Measurements from ENCODE around the gene SPINT3.
A peak's percentile ranks its signal among the peaks of the same experiment; 100 is the strongest.

SPINT3 gene, protein sequence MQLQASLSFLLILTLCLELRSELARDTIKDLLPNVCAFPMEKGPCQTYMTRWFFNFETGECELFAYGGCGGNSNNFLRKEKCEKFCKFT

DNA sequence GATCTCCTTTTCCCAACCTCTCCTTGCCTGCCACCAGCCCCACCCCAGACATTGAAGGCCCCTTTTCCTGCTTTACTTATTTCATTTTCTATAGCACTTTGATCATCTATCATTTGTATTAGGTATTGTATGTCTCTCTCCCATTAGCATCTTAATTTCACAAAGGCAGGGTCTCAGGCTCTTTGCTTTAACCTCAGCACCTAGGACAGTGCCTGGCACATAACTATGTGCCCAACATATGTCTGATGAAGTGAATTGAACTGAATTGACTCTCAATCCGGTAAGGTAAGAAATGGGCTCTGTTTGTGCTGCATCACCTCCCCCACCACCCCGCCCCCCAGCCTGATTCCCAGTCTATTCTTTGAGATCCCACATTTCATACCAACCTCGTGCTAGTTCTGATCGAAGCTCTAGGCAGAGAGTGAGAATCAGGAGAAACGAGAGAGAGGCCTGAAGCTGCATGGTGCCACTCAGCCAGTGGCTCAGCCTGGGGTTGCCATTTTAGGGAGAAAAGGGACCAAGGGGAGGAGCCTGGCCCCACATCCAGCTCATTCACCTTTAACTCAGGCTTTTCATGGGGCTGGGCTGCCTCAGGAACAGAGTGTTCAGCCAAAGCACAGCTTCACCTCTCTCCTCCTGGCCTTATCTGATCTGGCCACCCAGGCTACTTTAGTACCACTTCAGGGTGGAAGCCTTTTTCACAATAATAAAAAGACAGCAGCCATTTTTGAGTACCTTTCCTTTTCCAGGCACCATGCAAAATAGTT, at the start of gene SPINT3:
Gene SPINT3 (minus strand): TSS at position 476 of the 767 bp plus-strand sequence. CDS start 14 bp downstream, at position 462.
- DNase-seq (no peak), ATAC-seq (no peak)

DNA sequence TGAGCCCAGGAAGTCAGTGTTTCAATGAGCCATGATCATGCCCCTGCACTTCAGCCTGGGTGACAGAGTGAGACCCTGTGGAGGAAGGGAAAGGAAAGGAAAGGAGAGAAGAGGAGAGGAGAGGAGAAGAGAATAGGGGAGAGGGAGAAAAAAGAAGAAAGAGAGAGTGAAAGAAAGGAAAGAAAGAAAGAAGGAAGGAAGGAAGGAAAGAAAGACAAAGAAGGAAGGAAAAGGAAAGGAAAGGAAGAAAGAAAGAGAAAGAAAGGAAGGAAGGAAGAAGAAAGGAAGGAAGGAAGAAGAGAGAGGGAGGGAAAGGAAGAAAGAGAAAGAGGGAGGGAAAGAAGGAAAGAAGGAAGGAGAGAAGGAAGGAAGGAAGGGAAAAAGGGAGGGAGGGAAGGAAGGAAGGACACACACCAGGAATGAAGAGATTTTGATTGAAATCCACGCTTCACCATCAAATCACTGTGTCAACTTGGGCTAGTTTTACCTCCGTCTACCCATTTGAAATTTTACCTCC, 49.4 kb upstream of the SPINT3 start:
- no peak for ATAC-seq
- DNase-seq: no peak

DNA sequence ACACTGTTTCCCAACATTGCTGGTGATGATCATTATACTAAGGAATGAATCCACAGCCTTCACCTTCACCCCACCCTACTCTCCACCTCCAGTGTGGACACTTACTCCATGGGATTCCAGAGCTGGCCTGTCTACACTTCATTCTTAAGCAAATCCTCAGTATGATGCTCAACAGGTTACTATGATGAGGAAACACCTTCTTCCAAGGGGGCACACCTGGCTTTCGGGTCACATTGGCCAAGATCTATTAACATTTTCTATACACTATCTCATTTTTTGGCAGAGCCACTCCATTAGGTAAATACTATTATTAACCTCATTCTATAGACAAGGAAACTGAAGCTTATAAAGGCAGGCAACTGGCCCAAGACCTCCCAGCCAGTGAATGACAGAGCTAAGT, 39.8 kb upstream of the SPINT3 start:
- no peak for DNase-seq
- no peak for ATAC-seq

DNA sequence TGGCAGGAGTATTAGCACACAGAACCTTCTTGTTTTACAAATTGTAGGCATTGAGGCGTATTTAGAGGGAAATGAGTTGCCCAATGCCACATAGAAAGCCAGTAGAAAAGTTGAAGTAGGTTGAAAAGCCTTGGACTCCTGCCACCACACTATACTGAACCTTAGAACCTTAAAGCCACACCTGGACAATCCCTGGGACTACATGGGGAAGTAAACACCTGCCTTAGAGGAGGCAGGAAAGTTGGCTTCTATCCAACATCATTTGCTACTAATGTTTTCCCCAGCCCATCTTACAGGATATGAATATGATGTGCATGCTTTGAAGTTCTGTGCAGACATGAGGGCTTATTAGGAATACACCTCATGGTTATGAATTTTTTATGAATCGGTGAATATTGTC, 37.0 kb upstream of the SPINT3 start:
- no peak for DNase-seq

DNA sequence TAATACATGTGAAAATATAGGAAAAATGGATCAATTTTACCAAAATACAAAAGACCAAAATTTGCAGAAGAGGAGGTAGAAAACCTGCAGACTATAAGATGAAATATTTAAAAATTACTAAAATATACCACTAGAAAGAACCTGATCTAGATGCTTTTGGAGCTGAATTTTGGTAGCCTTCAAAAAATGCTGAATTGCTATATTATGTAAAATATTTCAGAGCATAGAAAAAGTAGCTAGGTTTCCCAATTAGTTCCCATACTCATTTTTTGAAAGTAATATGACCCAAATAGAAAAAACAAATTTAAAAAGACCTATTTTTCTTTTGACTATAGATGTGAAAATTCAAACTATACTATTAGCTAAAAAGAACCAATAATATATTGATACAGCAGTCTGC, 35.3 kb upstream of the SPINT3 start:
- no peak for DNase-seq
- no peak for ATAC-seq

More for the DNA sequence above, 37.0 kb upstream of the SPINT3 start:
- ATAC-seq: no peak

DNA sequence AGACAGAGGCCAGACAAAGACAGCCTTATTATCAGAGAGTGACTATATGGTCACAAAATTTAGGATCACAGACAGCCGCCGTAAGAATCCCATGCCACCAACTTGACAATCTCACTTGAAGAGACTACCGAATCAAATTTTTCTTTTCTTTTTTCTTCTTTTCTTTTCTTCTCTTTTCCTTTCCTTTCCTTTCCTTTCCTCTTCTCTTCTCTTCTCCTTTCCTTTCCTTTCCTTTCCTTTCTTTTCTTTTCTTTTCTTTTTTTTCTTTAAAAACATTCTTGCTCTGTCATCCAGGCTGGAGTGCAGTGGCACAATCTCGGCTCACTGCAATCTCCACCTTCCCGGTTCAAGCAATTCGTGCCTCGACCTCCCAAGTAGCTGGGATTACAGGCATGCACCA, 33.0 kb upstream of the SPINT3 start:
- ATAC-seq (no peak), DNase-seq (no peak)

DNA sequence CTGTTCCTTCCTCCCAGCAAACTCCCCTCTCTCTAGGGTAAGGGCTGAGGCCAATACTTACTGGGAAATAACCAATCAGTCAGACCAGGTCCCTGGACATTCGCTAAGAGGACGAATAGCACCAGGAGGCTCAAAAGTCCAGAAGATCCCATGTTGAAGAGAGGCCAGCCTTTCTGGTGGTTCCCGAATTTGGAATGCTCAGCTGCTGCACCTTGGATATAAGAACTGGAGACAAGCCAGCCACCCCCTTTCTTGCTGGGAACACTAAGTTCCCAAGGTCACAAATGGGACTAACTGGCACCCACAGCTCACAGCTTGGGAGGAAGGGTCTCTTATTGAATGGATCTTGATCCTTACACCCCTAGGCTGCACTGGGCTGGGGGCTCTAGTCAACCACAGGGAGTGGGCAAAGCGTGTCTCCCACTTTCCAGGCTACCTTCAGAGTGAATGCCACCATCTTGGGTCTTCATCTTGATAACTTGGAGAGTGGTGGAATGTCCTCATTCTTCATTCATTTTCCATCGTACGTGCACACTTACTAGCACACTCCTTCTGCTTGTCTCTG, 31.9 kb upstream of the SPINT3 start, which contains the start of gene EPPIN:
Gene EPPIN (minus strand): TSS at position 196 of the 565 bp plus-strand sequence. CDS start 44 bp downstream, at position 152.
- ATAC-seq: no peak
- DNase-seq: no peak

DNA sequence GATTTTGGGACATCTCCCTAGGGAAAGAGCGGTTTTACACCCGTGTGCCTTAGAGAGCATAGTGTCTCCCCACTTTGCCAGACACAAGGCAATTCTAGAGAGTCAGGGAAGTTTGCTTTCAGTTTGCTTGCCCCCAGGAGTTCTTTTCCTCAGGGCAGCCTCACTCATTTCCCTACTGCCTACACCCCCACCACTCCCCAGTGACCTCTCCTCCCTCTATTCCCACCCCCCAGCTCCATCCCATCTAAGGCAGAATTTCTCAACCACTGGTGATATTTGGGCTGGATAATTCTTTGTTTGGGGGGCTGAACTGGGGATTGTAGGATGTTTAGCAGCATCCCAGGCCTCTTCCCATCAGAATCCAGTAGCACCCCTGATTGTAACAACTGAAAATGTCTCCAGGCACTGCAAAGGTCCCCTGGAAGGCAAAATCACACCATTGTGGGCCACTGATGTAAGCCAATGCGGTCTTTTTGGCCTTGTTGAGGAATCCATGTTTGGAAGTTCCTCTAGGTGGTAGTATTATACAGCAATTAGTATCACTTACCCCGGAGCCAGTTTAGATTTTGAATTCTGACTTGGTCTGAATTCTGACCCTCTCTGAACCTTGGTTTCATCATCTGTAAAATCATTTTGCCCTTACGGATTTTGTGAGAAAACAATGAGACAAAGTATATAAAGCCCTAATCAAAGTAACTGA, 30.5 kb upstream of the SPINT3 start:
- DNase-seq: no peak

DNA sequence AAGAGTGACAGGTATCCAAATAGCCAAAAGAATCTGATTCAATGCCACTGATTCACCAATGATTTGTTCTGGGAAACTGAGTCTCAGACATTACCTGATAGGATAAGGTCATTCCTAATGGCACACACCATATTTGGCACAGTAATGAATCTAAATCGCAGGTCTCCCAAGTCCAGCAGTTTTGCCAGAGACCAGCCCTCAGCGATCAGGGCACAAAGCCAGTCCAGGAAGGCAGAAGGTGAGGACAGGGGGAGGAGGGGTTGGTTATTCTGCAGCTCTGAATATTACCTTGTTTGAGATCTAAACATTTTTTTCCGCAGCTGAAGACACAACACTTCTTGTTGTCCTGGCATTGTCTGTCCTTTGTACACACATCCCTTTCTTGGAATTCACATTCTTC, 29.9 kb upstream of the SPINT3 start:
- DNase-seq (no peak), ATAC-seq (no peak)

More for the DNA sequence above, 30.5 kb upstream of the SPINT3 start:
- ATAC-seq: no peak

DNA sequence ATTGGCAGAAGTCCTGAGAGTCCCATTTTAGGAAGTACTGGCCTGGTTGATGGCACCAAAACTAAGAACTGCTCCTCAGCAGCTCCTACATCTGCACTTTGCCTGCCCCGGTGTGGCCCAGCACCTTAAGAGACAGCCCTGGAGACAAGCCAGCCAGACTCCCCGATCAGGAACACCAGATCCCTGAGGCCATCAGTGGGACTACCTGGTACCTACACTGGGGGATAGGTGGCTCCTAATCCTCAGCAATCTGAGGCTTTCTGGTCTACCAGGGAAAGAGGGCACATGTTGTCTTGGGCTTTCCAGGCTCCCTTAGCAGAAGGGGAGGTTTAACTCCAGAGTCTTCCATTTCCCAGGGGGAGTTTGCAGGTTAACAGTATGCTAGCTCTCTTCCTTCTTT, 24.0 kb upstream of the SPINT3 start, which contains the start of gene WFDC6:
Gene WFDC6 (minus strand): TSS at position 101 of the 400 bp plus-strand sequence. CDS start 75 bp downstream, at position 26.
- no peak for ATAC-seq

DNA sequence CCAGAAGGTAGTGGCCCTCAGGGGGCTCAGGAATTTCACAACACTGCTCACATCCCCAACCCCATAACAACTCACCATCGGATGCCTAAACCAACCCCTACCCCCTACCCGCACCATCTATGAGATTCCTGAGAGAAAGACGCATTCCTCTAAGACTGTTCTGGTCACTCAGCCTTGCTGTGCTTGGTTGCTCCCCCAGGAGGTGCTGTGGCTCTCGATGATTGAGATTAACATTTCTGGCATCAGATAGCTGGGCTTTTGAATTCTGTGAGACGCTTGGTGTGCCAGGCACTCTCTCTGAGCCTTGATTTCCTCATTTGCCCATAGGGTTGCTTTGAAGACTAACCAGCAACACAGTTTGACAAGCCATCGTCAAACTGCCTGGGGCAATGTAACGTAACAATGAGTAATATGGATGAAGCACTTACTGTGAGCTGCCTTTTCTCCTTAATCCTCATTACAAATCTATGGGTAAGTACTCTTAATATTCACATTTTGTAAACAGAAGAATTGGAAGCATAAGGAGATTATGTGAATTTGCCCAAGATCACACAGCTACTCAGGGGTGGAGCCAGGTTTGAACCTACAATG, 22.9 kb upstream of the SPINT3 start:
- no peak for DNase-seq
- no peak for ATAC-seq

More for the DNA sequence above, 24.0 kb upstream of the SPINT3 start, which contains the start of gene WFDC6:
- no peak for DNase-seq

DNA sequence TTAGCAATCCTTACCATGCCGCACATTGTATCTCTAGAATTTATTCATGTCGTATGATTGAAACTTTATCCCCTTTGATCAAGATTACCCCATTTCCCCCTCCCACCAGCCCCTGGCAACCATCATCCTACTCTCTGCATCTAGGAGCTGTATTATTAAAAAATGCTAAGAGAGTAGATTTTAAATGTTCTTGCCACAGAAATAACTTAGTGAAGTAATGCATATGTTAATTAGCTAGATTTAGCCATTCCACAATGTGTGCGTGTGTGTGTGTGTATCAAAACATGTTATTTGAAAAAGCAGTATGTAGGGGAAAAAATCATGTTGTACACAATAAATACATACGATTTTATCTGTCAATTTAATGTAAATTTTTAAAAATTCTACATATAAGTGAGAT, 11.9 kb upstream of the SPINT3 start:
- ATAC-seq (no peak), DNase-seq (no peak)

DNA sequence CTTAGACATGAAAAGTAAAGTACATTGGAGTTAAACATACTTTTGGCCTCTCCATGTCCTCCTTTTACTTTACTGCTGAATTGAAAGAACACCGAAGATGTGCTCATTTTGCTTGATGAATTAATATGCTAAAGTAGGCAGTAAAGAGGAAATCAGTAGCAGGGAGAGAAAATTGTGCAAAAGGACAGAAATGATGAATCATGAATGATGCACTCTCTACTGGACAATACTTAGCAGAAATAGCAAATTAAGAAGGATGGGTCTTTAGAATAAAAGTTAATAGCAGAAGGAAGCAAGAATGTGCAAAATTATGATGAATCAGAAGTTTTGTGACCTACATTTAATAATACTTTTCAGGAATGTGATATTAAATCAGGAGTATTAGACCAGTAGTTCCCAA, 8.4 kb upstream of the SPINT3 start:
- no peak for ATAC-seq

DNA sequence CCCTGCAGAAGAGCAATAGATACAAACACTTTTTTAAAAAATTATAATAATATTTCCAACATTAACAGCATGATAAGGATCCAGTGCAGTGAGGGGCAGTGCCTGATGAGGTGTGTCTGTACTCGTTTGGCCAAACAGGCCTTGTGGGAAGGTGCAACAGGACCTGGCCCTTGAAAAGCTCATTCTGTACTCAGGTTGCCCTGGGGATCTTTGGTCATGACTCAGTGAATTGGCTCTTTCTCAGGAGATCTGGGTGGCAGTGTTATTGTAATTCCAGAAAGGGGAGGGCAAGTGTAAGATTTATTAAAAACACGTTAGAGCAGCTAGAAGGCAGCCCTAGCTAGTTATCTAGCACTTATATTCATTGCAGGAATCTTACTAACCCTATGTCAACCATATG, 2.9 kb upstream of the SPINT3 start:
- ATAC-seq: no peak
- DNase-seq: no peak

More for the DNA sequence above, 8.4 kb upstream of the SPINT3 start:
- DNase-seq: no peak

DNA sequence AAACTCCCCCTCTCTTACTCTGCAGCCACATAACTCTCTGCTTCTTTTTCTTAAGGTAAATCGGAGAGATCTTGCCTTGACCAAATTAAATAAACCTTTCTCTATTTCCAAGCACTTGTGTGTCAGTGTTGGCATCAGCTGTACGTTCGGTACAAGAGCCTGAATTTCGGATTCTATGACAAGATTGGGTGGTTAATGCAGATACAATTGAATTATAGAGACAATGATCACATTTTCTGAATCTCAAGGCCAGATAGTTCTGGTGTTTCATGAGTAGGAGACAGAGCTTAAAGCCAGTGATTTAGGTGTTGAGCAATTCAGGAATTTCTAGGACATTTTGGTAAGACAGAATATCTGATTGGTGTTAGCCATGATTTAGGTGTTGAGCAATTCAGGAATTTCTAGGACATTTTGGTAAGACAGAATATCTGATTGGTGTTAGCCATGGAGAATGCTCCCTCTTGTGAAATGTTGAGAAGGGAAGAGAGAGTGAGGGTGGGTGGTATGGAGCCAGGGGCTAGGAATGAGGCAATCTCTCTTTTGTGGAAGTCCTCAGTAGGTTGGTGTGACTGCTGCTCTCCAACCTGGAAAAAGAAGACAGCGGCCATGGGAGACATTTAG, 5.1 kb downstream of the SPINT3 start:
- DNase-seq (no peak), ATAC-seq (no peak)

DNA sequence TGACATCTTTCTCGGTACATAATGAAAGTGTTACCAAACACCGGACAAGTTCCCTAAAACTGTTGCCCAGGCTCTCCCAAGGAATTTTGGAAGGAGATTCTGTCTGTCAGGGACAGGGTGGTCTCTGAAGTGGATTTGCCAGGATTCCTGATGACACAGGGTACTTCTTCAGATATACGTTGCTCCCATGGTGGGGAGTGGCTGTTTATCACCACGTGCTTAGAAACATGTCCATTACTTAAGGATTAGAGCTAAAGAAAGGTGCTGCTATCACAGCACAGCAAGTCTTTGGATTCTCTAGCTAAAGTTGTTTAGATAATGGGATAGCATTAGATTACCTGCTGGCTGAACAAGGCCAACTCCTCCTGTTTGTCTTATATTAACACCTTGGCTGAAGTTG, 6.3 kb downstream of the SPINT3 start:
- DNase-seq (no peak), ATAC-seq (no peak)

DNA sequence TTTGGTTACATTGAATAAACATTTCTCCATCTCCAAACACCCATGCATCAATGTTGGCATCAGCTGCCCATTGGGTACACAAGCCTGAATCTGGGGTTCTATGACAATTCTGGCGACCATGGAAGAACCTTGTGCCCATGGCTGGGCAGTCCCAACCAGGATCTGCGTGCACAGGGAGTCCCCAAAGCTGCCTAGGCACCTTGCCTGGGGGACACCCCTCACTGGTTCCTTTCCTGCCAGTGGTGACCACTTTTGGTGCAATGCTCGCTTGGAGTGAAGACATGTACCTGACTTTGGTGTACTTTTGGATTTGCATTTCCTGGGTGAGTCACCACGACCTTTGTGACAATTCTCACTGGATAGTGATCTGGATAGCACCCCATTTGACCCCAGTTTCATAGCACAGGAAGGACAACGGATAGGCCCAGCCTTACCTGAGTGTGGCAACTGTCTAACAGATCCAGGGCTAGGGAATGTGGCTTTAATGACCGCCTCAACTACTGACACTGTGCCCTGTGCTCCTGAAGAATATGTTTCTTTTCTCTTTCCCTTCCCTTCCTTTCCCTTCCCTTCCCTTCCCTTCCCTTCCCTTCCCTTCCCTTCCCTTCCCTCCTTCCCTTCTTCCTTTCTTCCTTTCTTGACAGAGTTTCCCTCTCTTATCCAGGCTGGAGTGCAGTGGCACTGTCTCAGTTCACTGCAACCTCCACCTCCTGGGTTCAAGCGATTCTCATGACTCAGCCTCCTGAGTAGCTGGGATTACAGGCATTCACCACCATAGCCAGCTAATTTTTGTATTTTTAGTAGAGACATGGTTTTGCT, 7.1 kb downstream of the SPINT3 start:
- DNase-seq: peak; percentile 7
- peak; percentile 23 for ATAC-seq

DNA sequence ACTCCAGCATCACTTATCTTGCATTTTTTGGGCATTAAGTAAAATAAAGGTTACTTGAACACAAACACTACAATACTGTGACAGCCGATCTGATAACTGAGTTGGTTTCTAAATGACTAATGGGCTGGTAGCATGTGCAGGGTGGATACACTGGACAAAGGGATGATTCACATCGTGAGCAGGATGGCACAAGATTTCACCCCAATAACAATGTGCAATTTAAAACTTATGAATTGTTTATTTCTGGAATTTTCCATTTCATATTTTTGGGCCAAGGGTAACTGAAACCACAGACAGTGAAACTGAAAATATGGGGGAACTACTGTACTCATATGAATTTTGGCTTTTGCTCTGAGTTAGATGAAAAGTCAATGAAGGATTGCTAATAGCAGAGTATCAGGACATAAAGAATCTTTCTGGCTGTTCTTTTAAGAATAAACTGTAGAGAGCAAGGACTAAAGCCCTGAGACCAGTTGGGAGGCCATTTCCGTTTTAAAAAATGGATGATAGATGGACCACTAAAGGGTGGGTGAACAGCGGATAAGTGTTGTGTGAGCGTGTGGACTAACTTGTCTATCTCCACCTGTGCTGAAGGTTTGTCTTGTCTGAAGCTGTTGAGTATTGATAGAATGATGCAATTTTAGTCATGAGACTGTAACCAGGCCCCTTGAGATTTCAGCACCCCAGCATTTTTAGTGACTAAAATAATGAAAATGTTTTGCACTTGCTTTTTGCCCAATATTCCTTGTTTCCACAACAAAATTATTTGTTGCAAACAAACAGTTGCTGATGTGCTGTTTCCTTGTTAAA, 8.2 kb downstream of the SPINT3 start:
- ATAC-seq: peak; percentile 77
- no peak for DNase-seq

DNA sequence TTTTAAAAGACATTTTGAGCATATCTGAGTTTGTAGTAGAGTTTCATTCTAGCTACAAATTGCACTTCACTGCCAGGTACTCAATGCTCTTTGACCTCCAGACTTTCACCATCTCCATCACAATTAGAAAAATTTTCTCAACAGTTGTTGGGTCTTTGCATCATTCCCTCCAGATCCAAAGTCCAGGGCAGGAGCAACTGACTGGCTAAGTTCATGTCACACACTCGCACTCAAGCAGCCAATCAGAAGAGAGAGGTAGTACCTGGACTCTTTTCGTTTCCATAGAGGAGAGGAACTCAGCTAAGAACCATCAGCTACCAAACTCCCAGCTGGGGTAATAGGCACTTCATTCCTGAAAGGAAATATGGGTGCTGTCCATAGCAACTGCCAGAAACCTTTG, 9.0 kb downstream of the SPINT3 start:
- no peak for DNase-seq
- ATAC-seq: no peak

DNA sequence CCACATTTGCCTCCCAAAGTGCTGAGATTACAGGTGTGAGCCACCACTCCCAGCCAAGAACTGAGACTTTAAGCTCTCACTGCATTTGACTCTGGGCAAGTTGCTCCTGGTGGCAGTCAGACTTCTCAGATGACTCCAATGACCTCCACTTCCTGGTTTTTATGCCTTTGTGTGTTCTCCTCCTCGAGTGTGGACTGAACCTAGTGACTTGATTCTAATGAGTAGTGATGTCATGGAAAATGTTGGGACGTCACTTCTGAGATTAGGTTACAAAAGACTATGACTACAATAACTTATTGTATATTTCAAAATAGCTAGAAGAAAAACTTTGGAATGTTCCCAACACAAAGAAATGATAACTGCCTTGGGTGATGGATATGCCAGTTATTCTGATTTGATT, 12.0 kb downstream of the SPINT3 start:
- ATAC-seq (no peak), DNase-seq (no peak)

All from stimulated activated naive CD8-positive, alpha-beta T cell treated with anti-CD3 and anti-CD28 coated beads, Interleukin-15, Interleukin-2, amounts not matched to agents 100 U/mL and 50 U/mL, for 24 hours (primary cell).